Stimulated activated CD4-positive, alpha-beta T cell treated with anti-CD3 and anti-CD28 coated beads, Interleukin-1b, Interleukin-23, amount 100 ng/mL, for 4 hours (primary cell): ENCODE results near the gene CADPS.

Experiments used
- DNase-seq, 2 donors: peaks; one replicate each; pipeline ENCODE4 v3.0.0-alpha.2; 2020; ENCODE audit warnings: low read depth in 2 of 2

CADPS gene

DNA sequence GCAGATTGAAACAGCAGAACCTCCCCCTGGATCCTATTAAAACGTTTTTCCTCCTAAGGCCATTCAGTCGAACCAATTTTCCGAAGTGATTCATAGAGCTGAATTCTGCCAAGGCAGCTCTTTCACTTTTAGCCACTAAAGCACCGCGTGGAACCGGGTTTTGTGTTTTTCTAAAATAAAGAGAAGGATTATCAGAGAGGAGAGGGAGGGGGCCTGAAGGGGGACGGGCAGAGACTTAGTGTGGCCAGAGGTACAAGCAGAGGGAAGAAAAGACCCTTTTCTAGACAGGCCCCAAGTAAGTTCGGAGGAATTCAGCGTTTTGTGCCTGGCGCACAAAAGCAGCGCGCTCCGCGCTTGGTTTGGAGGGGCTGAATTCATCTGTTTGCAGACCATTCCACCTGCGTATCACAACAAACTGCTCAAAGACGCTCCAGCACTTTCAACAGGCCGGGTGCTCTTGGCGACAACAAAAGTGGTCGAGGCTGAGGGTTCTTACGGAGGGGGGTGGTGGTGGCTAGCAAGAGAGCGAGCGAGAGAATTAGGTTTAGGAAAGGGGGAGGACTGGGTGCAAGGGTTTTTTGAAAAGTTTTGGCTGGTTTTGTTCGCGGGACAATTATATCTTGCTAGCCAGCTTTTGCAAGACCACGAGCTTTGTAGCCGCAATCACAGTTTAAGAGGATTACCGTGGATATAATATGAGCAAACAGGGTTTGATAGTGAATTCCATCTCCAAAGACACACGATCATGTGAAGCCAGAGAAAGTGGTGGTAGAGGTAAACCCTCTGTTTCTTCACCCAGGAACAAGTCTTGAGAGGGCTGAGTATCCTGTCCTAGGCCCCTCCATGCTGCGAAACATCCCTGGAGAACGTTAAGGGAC is 500.6 kb downstream of the CADPS start:
- DNase-seq, result no peak

DNA sequence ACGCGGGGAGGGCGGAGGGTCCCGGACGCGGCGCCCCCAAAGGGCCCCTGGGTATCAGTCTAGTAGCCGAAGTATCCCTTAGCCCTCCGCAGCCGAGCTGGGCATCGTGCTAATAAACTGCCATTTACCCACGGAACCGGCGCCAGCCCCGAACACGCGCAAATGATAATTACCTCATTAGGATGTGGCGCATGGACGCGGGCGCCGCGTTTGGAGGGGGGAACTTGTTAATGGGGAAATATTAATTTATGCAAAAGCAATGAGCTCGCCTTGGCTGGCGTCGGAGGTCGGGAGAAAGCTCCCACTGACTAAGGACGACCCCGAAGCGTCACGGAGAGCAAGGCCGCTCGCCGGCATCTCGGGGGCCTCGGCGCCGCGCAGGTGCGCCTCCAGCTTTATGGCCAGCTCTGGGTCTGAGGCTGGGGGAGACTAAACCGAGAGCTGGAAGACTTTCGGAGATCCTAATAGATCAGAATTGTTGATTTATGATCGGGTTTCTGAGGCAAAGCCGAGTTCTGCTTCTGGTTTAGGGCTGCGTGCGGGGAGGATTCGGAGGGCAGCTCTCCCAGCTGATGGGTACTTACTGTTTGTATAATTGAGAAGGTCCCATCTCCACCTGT is 501.4 kb downstream of the CADPS start:
- DNase-seq, result no peak

DNA sequence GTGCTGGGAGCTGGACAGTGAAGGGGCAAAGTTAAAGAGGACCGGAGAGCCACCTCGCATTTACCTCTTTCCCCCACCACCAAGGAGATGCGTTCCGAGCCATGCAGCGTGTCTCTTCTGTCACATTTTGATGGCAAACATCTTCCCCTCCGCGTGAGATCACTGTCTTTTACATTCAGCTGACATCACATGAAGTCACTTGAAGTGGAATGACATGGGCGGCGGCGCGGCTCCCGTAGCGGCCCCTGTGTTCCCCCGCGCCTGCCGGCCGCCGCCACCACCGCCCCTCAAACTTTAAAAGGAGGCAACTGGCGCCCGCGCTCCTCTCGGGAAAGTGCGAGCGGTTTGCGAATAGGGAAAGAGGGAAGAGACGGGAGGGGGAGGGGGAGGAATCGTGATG is 502.0 kb downstream of the CADPS start, which contains the start of gene FEZF2:
Gene FEZF2 (minus strand): TSS at position 336 of the 400 bp plus-strand sequence. CDS start 682 bp downstream, outside the sequence.
- DNase-seq, result no peak

DNA sequence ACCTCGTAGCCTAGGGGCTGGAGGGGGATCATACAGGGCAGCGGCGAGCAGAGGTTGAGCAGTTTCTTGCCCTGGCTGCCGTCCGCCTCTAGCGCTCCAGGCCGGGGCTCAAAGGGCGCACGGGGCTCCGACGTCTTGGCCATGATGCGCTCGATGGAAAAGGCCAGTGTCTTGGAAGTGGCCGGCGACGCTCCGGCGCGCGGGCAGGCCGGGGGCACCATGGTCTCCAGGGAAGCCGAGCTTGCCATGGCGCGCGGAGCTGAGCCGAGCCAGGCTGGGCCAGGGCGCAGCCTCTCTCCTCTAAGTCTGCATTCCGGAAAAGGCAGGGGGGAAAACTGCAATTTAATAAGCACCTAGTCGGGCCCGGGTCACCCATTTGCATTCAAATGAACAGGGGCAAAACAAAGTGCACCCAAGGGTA is 502.6 kb downstream of the CADPS start:
- no peak for DNase-seq

DNA sequence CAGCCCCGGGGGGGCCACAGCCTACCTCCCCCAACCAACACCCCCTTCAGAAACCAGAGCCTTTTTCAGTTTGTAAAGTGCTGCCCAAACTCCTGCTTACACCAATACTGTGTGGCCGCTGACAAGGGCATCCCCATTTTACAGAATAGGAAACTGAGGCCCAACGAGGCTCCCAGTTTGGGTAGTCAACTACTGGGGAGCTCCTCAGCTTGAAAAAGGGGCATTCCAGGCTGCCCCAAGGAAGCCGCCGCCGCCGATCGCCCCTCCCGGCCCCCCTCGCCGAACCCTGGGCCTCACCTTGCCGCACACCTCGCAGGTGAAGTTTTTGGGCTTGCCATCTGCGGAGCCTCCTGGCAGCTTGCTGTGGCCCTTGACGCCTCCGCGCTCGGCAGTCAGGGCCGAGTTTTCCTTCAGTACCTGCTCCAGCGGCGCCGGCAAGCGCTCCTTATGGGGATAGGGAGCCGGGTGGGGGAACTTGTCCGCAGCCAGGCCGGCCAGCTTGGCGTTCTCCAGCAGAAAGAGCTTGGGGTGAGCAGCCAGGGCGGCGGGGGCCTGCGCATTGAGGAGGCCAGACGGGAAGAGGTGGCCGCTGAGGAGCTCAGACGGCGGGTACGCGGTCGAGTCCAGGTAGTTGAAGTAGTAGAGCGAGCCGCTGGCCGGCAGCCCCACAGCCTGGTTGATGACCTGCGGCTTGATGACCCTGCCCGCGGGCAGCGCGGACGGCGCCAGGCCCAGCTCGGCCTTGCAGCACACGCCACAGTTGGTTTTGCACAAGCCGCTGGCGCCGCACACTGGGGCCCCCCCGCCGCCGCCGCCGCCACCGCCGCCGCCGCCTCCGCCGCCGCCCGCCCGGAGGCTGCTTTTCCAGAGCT is 503.3 kb downstream of the CADPS start:
- no peak for DNase-seq

DNA sequence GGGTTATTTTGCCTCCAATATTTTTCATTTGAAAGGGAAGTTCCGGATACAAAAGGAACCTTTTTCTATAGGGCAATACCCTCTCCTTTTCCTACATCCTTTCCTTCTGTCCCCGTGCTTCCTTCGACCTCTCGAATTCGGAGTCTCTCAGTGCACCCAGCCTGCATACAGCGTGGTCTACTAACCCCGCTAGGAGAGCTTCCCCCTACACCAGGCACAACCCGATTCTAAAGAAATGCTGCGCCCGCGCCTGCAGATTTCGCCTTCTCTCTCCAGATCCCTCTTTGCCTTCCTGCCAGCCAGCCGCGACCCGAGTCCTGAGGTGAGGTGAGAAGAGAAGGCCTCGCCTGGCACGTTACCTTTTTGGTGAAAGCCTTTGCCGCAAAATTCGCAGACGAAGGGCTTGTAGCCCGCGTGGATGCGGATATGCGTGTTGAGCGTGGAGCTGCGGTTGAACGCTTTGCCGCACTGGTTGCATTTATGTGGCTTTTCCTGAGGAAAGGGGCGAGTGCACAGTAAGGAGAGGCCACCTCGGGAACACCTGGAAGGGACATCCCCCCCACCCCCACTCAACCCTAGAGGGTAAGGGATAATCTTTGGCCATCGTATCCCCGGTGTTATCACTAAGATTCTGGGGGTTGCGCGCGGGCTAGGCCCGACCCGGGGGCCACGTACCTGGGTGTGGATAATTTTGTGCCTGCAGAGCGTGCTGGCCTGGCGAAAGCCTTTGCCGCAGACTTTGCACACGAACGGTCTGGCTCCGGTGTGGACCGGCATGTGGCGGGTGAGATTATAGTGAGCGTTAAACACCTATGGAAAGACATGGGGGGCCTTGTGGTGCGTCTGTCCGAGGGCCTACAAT is 504.1 kb downstream of the CADPS start:
- no peak for DNase-seq

DNA sequence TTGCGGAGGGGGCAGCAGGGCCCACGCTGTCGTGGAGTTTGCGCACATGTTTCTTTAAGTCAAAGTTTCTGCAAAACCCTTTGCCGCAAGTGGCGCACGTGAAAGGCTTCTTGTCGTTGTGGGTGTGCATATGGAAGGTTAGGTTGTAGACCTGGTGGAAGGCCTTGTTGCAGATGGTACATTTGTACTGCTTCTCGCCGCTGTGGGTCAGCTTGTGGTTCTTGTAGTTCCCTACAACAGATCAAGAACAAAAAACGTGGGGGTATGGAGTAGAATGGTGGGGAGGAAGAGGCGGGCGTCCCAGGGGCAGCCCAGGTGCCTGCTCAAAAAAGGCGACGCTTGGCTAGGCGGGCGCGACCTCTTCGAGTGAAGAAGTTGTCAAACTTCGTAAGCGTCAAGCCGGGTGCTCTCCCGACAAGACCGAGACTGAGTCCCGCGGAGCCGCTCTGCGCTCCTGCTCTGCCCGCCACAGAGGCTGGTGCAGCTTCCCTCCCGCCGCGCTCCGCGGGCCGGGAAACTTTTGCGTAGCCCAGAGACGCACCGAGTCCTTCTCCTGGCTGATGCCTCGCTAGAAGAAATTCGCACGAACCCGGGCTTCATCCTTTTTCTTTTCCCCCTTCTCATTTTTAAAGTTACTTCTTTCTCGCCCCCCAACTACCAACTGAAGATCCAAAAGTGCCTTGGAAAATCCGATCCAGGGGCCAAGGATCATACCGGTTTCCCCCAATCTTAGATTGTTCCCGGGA is 504.9 kb downstream of the CADPS start:
- no peak for DNase-seq

DNA sequence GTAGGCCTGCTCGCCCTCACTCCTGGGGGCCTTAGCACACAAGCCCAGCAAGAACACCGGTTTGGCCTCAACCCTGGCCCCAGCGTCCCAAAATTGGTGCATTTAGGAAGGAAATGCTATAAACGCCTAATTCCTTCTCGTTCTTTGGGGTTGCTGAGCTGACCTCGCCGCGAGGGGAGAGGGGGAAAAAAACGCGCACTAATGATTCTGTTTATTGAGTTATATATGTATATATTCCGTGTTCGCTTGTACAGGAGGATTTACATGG is 505.8 kb downstream of the CADPS start:
- DNase-seq, result no peak

DNA sequence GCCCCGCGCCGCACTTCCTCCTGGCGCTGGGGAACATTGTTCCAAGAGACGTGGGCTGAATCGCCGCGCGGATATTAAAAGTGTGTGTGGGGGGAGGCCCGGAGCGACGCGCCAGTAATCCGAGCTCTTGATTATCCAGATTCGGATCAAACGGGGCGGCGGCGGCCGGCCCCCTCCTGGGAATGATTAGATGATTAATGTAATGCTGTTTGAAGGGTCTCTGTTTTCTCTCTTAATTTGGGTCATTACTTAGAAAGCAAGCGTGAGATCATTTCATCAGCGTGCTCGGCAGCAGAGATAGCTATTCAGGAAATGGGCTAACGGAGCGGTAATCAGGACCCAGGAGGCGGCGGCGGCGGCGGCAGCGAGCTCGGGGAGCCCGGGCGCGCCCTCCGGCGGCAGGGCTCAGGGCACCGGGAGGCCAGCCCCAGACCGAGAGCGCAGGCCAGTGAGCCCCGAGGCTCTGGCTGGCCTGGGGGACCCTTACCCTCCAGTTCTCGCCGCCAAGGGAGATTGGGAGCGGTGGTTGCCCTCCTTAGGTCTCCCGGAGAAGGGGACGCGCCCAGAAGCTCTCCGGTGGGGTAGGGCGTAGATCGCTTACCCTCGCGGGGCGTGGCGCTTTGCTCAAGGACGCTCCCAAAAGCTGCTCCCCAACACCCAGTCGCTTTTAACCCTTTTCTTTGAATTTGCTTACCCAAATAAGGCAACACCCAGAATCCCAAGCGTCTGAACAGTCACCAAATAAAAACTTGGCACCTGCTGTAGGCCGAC is 506.3 kb downstream of the CADPS start:
- DNase-seq, result no peak

DNA sequence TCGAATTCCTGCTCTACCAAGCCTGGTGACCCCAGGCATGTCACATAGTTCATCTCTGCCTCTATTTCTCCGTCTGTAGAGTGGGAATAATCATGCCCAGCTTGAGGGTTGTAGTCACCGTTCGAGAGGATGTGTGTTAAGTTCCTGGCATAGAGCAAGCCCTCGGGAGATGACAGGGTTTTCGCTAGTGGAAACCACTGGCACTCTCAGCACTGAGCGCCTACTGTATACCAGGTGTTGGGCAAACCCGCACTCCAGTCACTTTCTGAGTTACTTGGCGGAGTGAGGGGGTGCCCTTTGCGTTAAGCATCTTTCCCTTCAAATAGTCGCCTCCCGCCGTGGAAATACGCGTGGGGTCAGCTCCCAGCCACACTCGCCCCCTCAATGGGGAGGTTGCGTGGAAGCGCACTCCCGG is 506.9 kb downstream of the CADPS start:
- DNase-seq, result no peak

DNA sequence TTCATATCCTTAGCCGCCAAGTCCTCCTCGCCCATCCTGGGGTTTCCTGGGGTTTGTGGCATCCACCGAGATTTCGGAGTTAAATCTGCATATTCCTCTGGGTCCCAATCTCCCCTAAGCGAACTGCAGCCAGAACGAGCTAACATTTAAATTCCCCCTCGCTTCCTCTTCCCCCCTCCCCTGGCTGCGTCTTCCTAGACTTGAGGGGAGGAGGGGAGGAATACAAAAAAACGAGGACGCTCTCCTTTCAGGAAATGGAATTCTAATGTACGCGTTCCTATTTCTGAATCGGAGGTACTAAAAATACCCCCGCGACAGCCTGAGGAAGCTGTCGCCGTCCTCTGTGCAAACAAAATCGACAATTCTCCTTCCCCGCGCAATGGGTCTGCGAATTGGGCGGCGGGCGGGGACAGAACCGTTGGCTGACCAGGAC is 507.4 kb downstream of the CADPS start:
- no peak for DNase-seq

DNA sequence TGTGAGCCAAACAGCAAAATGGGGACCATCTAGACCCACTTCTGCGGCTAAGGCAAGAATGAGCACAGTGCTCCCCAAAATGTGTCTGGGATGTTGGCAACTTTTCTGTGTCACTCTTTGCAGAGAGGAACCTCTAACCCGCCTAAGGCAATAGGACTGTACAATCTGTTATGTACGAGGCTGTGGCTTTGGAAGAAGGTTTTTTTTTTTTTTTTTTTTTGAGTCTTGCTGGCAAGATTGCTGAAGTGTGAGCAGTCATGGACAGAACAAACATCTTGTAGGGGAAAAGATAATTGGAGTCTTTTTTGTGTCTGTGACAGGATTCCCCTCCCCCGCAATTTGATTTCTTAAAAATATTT is 509.1 kb downstream of the CADPS start:
- DNase-seq, result no peak

DNA sequence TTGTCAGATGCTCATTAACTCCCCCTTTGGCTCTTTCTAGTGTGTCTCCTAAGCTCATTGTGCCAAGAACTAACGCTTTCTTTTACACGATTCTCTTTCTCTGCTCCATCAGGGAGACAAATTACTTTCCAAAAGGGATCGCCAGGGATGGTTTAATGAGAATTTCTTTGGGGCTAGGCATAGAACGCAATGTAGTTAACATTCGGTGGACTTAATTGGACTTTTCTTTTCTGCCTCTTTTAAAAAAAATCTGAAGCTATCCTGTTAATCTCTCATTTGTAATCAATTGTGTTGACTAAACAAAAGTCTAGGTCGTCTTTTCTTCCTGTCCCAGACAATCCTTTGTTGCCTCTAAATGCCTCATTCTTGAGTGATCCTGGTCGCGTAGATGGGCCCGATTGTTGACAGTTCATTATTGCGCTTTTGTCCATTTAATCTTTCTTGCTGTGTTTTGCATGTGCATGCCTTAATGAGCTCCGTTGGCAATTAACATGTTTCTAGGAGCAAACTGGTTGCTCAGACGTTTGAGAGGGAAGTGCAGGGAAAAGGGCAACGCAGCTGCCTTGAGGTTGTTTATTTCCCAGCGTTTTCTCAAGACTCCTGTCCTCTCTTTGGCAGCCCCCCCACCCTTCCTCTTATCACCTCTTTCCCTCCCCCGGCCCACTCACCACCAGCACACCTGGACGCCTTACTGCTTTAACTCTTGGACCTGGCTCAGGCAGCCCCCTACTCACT is 509.7 kb downstream of the CADPS start:
- DNase-seq, result no peak

DNA sequence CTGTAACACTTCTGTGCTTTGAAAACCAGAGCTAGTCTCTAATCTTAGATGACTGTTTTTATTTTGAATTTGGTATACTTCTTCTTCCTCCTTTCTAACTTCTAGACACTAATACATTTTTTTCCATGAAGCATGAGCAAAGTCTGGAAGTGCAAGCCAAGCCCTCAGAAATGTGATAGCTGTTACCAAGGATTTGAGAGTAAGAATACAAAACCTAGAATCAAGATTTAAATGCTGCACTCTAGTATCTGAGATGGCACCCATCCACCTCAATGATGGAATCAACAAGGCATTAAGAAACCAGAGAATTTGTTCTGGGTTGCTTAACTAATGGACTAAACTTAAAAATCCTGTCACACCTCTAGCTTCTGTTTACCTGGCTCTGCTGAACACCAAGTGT is 511.0 kb downstream of the CADPS start:
- DNase-seq, result no peak

DNA sequence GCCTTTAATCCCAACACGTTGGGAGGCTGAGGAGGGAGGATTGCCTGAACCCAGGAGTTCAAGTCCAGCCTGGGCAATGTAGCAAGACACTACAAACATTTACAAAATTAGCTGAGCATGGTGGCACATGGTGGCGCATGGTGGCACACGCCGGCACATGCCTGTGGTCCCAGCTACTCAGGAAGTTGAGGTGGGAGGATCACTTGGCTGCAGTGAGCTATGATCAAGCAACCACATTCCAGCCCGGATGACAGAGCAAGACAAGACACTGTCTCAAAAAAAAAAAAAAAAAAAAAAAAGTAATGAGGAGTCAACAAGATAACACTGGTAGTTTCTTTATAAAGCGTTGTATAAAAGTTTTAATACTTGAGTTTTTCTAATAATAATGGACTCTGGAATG is 511.9 kb downstream of the CADPS start:
- DNase-seq, result no peak

DNA sequence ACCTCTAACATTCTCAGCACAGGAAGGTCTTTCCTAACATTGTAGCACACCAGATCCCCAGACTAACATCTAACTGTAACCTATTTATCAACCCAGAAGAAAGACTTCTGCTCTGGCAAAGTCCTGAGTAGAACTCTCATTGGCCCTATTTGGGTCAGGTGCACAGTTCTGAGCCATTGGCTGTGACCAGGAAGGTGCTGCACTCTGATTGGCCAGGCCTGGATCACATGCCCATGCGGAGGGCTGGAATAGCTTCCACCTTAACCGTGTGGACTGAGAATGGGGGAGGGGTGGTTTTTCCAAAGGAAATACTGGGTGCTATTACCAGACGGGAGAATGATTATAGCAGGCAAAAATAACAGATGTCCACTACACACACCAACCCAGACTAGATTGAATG is 513.4 kb downstream of the CADPS start:
- no peak for DNase-seq

DNA sequence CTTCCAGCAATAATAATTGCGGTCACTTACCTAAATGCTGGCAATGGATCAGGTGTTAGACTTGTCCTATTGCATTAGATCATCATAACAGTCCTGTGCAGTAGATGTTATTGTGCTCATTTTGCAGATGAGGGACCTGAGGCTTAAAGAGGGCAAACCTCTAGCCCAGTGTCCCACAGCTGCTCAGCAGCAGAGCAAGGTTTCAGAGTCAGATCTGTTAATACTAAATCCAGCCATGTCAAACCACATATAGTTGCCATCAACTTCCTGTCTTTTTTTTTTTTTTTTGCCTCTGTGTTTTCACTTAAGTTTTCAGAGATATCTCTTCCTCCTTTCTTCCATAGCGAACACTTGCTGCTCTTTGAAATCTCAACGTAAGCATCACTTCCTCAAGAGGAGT is 514.0 kb downstream of the CADPS start:
- no peak for DNase-seq

DNA sequence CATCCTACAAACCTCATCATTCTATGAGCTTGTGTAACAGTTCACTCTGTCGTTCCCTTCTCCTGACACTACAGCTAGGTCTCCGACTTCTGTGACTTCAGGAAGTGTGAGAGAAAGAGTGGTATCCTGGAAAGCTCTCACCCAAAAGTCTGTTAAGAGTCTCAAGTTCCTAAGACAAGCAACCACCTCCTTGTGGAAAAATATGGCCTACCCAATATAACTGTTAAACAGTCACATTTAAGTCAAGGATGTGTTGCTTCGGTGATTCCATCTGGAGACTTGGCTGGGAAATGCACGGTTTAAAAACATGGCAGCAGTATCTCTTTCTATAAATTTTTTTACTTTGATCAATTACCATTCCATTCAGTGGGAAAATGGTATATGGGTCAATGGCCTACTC is 515.7 kb downstream of the CADPS start:
- DNase-seq, result no peak

DNA sequence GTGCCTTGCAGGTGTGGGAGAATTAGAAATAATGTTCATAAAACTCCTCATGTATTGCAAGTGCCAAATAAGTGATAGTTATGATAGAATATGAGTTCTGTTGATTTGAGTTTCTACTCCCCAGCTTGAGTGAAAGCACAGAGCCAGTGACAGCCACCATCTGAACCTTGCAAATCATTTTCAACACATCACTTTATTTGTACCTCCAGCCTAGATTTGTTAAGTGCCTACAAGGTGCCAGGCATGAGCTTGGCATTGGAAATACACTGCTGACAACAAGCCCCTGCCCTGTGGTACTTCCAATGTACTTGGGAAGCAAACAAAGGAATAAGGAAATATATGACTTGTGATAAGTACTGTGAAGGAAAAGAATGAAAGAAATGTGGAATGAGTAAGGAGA is 518.9 kb downstream of the CADPS start:
- DNase-seq, result no peak
